ENCODE data around the gene UVSSA.
"Not testable (repeated sequence)": the region's sequence is repeated elsewhere in the genome, so short reads cannot be mapped to it uniquely, and the experiment has no call there.

UVSSA gene

GRCh38 chr4:1316537-1317168 is 30.4 kb upstream of the UVSSA start:
- DNase-seq (ENCODE audit: low read depth): no peak

- no peak for DNase-seq (ENCODE audit: low read depth)
Observed at GRCh38 chr4:1317177-1318045, 29.6 kb upstream of the UVSSA start.

DNA sequence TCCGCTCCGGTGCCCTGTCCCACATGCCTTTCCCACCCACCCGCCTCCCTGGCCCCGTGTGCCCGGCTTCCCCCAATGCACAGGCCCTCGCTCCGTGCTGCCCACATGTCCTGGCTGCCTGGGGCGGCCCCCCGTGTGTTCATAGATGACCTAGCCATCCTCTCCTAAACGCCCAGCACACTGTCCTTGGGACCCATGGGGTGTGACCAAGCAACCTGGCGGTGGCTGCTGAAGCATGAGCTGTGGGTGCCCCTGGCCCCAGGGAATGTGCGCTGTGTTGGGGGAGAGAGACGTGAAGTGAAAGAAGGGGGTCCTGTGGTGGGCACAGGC is 29.0 kb upstream of the UVSSA start:
- no peak for DNase-seq (ENCODE audit: low read depth)

DNA sequence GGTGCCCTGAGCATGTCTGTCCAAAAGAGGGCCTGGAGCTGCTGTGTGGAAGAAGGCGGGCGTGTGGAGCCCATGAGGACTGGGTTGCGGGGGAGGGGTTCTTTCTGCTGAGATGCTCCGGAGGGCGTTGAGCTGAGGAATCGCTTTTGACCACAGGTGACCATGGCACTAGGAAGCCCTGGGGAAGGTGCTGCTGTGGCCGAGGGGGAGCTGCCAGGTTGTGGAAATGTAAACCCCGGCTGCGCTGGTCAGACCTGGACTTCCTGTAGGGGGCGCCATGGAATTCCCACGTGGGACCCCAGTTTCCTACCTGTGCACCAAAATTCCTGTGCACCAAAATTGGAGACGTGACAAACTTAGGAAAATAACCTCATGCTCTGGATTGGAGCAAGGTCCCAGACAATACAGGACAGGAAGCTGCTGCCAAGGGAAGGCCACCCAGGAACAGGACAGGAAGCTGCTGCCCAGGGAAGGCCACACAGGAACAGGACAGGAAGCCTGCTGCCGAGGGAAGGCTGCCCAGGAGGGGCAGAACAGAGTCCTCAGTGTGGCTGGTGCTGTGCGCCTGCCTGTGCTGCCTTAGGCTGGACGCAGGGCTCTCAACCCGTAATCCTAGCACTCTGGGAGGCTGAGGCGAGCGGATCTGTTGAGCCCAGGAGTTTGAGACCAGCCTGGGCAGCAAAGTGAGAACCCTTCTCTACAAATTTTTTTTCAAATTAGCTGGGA is 28.4 kb upstream of the UVSSA start:
- DNase-seq (ENCODE audit: low read depth): no peak

DNA sequence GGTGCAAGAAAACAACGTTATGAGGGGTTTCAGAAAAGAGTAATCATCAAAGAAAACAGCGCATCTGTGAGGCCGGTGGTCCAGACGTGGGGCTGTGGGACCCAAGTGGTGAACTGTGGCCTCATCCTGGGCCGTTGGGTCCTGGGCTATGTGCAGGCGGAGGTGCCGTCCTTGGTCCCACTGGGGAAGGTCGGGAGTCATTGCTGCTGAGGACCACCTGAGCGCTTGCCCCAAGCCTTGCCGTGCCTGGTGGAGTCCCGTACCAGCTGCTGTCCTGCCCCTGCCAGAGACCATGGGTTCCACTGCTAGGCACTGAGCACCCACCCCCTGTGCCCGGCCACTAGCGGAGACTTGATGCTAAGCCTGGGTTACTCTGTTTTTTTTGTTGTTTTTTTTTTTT is 25.5 kb upstream of the UVSSA start:
- no peak for DNase-seq (ENCODE audit: low read depth)

- DNase-seq (ENCODE audit: low read depth): no peak
Observed at GRCh38 chr4:1321946-1322650, 24.9 kb upstream of the UVSSA start.

- no peak for DNase-seq (ENCODE audit: low read depth)
Observed at GRCh38 chr4:1323280-1323634, 23.8 kb upstream of the UVSSA start.

GRCh38 chr4:1323635-1324442 is 23.2 kb upstream of the UVSSA start:
- DNase-seq (ENCODE audit: low read depth): no peak

- not testable (repeated sequence) for DNase-seq (ENCODE audit: low read depth)
Observed at GRCh38 chr4:1324443-1325175, 22.4 kb upstream of the UVSSA start.

- DNase-seq (ENCODE audit: low read depth): no peak
Observed at GRCh38 chr4:1325176-1325480, 21.9 kb upstream of the UVSSA start.

- no peak for DNase-seq (ENCODE audit: low read depth)
Observed at GRCh38 chr4:1325681-1326635, 21.1 kb upstream of the UVSSA start.

- DNase-seq (ENCODE audit: low read depth): no peak
Observed at GRCh38 chr4:1326751-1327525, 20.1 kb upstream of the UVSSA start.

DNA sequence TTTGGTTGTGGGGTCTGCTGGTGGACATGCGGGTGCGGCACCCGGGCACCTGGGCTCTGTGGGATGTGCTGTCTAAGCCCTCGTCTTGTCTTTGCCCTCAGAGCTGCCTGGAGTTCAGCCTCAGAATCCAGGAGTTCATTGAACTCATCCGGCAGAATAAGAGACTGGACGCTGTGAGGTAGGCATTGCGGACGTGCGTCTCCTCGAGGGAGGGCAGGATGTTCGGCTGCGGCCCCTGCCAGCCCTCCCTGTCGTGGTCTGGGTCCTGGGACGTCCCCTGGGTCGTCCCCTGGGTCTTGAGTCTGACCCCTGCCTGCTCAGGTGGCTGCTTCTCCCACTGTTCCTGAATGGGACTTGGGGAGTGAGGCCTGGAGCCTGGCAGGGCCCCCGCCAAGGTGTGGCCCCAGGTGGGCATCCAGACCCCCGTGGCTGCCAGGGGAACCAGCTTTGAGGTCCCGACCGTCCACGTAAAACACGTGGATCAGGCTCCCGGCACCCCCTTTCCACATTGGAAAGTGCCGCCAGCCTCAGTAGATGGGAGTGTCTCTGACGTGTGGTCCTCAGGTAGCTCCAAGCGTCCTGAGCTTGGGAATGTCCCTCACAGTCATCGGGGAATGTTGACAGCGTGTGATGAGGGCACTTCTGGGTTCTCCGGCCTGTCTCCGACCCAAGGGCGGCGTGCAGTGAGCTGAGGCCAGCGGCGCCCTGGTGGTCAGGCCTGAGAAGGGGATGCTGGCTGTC is 19.3 kb upstream of the UVSSA start:
- DNase-seq (ENCODE audit: low read depth): no peak

DNA sequence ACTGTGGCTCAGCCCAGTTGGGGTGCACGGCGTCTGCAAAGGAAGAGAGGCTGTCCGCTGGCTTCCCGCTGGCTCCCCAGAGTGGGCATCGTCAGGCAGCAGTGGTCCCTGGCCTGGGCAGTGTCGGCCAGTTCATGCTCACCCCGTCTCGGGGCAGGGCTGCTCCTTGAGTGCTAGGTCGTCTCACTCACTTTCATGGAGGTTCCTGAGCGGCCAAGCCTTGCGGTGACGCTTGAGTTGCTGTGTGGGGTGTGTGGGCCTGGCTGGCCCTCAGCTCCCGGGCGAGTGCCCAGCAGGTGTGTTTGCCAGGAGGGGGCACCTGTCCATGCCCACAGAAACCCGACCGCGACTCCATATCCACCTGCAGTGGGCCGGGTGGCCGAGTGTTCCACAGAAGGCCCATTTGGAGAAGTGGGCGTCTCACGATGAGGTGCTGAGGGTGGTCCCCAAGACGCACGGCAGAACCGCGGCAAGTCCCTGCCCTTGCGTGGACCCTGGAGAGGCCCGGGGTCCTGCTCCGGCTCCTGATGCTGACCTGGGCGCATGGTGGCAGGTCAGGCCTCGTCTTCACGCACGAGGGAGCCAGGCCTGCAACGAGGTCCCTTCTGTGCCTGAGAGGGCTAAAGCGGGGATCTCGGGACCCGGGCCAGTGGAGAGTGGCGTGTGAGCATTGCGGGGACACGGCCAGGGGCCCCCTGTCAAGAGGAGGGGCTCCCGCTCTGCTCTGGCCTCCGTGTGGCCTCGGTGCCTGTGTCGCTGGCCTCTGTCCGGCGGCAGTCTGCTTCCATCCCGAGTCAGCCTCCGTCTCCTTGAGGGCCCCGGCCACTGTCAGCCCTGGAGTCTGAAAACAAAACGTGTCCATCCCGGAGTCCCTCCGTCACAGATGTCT is 18.5 kb upstream of the UVSSA start:
- no peak for DNase-seq (ENCODE audit: low read depth)

DNA sequence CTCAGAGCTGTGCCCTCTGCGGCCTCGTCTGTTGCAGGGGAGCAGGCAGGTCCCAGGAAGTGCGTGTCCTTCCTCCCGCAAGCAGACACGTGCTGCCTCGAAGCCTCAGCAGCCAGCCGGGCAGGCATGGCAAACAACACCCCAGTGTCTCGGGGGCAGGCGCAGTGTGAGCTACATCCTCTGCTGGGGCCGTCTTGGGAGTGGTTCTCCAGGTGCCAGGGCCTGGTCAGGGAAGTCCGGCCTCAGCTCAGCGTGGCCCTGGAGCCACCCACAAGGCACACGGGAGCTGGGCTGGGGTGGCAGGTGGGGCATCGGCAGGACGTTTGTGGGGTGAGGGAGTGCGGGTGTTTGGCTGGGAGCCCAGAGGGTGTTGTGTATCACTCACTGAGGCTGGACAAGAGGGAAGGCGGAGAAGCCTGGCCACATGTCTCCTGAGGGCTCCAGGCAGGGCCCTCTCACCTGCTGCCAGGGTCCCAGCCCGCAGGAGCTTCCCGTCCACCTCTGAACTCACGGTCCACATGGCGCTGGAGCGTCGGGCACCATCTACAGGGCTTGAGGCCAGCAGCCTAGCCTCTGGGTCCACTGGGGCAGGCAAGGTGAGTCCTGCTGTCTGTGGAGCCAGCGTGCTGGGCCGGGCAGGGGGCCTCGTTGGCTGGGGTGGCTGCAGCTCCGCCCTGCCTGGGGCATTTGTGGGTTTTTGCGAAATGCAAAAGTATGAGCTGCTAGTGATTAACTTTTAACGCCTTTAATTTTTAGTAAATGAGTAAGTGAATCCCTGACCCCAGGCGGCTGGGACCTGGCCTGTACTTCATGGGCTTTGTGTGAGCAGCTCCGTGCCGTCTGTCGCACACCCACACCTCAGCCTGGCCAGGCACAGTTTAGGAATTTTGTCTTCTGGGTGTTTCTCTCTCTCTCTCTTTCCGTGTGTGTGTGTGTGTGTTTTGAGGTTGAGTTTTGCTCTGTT is 17.3 kb upstream of the UVSSA start:
- no peak for DNase-seq (ENCODE audit: low read depth)
